Gastrocnemius medialis (tissue), 4 donors: ENCODE data around the gene CPNE5. TPM values are rescaled to one million over a fixed set of nuclear protein-coding genes. Genes with fewer than 3 reads are reported as not detected.

ENCODE experiments used
- ATAC-seq, 2 donors: fragments of 150-250 bp; one replicate each; pipeline ENCODE4 v1.9.1; 2016
- DNase-seq, 2 donors: peaks; one replicate each; pipeline ENCODE4 v3.0.0-alpha.2; 2019
- H3K27ac ChIP-seq, 4 donors: fragments of 200-600 bp; sonication (generic); 1 replicate in 1 of 4; 2 replicates in 3 of 4; pipeline ENCODE4 v1.5.1; 2016 to 2018; ENCODE audit warnings: mild to moderate bottlenecking in 2 of 4, moderate library complexity in 1 of 4
- H3K27me3 ChIP-seq, 3 donors: fragments of 200-600 bp; sonication (generic) in 2 of 3; 1 replicate in 1 of 3; 2 replicates in 2 of 3; pipeline versions ENCODE4 v1.5.1 to v1.6.0; 2016 to 2019; ENCODE audit warnings: mild to moderate bottlenecking in 1 of 3, moderate library complexity in 1 of 3
- H3K36me3 ChIP-seq, 2 donors: fragments of 200-600 bp; sonication (generic) in 1 of 2; one replicate each; pipeline ENCODE4 v1.5.1; 2017 to 2018
- H3K4me1 ChIP-seq, 2 donors: fragments of 200-600 bp; sonication (generic) in 1 of 2; one replicate each; pipeline ENCODE4 v1.5.1; 2016 to 2017; ENCODE audit warnings: mild to moderate bottlenecking in 2 of 2
- H3K4me3 ChIP-seq, 4 donors: fragments of 200-600 bp; sonication (generic) in 3 of 4; 1 replicate in 1 of 4; 2 replicates in 3 of 4; pipeline ENCODE4 v1.5.1; 2016 to 2019; ENCODE audit warnings: mild to moderate bottlenecking in 2 of 4
- H3K9me3 ChIP-seq, 3 donors: fragments of 200-600 bp; sonication (generic) in 2 of 3; 1 replicate in 1 of 3; 2 replicates in 2 of 3; pipeline ENCODE4 v1.5.1; 2016 to 2019
- CTCF ChIP-seq, 5 experiments: fragments of 450-650 bp in 3 of 5; fragments of 200-600 bp in 2 of 5; sonication (generic) in 2 of 5; IDR thresholded peaks in 4 of 5; conservative IDR thresholded peaks in 1 of 5; 1 replicate in 4 of 5; 2 replicates in 1 of 5; pipeline ENCODE4 v1.5.1; 2016 to 2019; ENCODE audit warnings: antibody characterized with exemption in 5 of 5, mild to moderate bottlenecking in 3 of 5, moderate library complexity in 3 of 5
- POLR2A ChIP-seq, 2 donors: fragments of 450-650 bp; IDR thresholded peaks; one replicate each; pipeline ENCODE4 v1.6.1; 2017; ENCODE audit warnings: antibody characterized with exemption in 2 of 2, mild to moderate bottlenecking in 2 of 2, moderate library complexity in 2 of 2
- in situ Hi-C, 4 donors: fragments of 200-750 bp; cut with MboI; loops; one replicate each; pipeline versions ENCODE4 v1.15.0 to v1.8.0; 2017; ENCODE audit warnings: low sequenced_read_pairs in 4 of 4
- intact Hi-C: fragments of 100-400 bp; cut with DNase I; formaldehyde crosslinking; loops from one replicate; pipeline ENCODE4 v1.15.1; 2023; ENCODE audit warnings: low total_unique reads
- total RNA-seq, 4 donors: library from RNA; depleted of rRNA; stranded (reverse); fragments of >200 nt; gene quantifications; one replicate each; pipeline versions ENCODE4 v1.1.0 to v1.2.3, GENCODE V29; 2016

The CPNE5 gene
- total RNA-seq, 4 donors from 2014 or later, result 0.11 TPM; not detected in 3

GRCh38 chr6:36786055-36786675 lies 53.1 kb downstream of the CPNE5 start:
- intact Hi-C loops, result no loop called here
- in situ Hi-C loops, result no loop called here

GRCh38 chr6:36784376-36784636 lies 54.9 kb downstream of the CPNE5 start:
- Histone ChIP-seq H3K27me3 (no peaks in the 10 kb centered on the region), H3K27ac (no peak overlapping the region), H3K36me3 (no peaks in the 10 kb centered on the region), H3K4me3 (no peak overlapping the region), H3K4me1 (no peaks in the 10 kb centered on the region), H3K9me3 (no peaks in the 10 kb centered on the region)
- no peak for ATAC-seq
- in situ Hi-C loops (no loop called here), intact Hi-C loops (loop anchor here (5.0 kb wide), 1 partner anchor 33 kb away; no protein-coding TSS in a partner anchor)
- no peak for DNase-seq
- no peak for TF ChIP-seq CTCF (IDR thresholded peaks at IDR 0.05 in 4 of 5, conservative IDR thresholded peaks at IDR 0.05 in 1 of 5)
- TF ChIP-seq POLR2A (IDR thresholded peaks at IDR 0.05), result no peak

More at GRCh38 chr6:36786055-36786675, 53.1 kb downstream of the CPNE5 start:
- ATAC-seq (no peak), DNase-seq (no peak)
- Histone ChIP-seq H3K36me3 (no peaks in the 10 kb centered on the region), H3K4me1 (no peaks in the 10 kb centered on the region), H3K9me3 (no peaks in the 10 kb centered on the region), H3K4me3 (no peak overlapping the region), H3K27ac (no peak overlapping the region), H3K27me3 (no peaks in the 10 kb centered on the region)
- TF ChIP-seq POLR2A (IDR thresholded peaks at IDR 0.05) (no peak), CTCF (IDR thresholded peaks at IDR 0.05 in 4 of 5, conservative IDR thresholded peaks at IDR 0.05 in 1 of 5) (no peak)

- TF ChIP-seq CTCF (IDR thresholded peaks at IDR 0.05 in 4 of 5, conservative IDR thresholded peaks at IDR 0.05 in 1 of 5) (no peak), POLR2A (IDR thresholded peaks at IDR 0.05) (no peak)
- no peak for DNase-seq
- Histone ChIP-seq H3K4me3 (no peak overlapping the region), H3K27me3 (peaks cover 0 to under 1% (median 0%) of the 10 kb centered on the region in 3 donors), H3K36me3 (no peaks in the 10 kb centered on the region), H3K4me1 (no peaks in the 10 kb centered on the region), H3K27ac (no peak overlapping the region), H3K9me3 (no peaks in the 10 kb centered on the region)
- in situ Hi-C loops, result no loop called here
- intact Hi-C loops, result loop anchor here (5.0 kb wide), 1 partner anchor 34 kb away; no protein-coding TSS in a partner anchor
- no peak for ATAC-seq
These were observed 55.5 kb downstream of the CPNE5 start for GRCh38 chr6:36783603-36784375.

- Histone ChIP-seq H3K4me3 (no peak overlapping the region), H3K4me1 (no peaks in the 10 kb centered on the region), H3K27ac (no peak overlapping the region), H3K9me3 (no peaks in the 10 kb centered on the region), H3K27me3 (peaks cover 0 to 3% (median 0%) of the 10 kb centered on the region in 3 donors), H3K36me3 (no peaks in the 10 kb centered on the region)
- in situ Hi-C loops, result no loop called here
- TF ChIP-seq CTCF (IDR thresholded peaks at IDR 0.05 in 4 of 5, conservative IDR thresholded peaks at IDR 0.05 in 1 of 5), result no peak
- no peak for TF ChIP-seq POLR2A (IDR thresholded peaks at IDR 0.05)
- DNase-seq (no peak), ATAC-seq (no peak)
- intact Hi-C loops, result loop anchor here (5.0 kb wide), 1 partner anchor 36 kb away; no protein-coding TSS in a partner anchor
These were observed 57.6 kb downstream of the CPNE5 start for GRCh38 chr6:36781669-36782068.
